ENCODE data around the gene STEAP4.

The STEAP4 gene
- long read RNA-seq, donor 1: 0 reads
- long read RNA-seq, donor 2: 0 reads
- long read RNA-seq, donor 3: 0 reads
- long read RNA-seq, donor 4: 0 reads
- long read RNA-seq, donor 5: 0 reads
- long read RNA-seq, donor 6: 0 reads
- long read RNA-seq, donor 7: 0 reads
- long read RNA-seq, donor 8: 0 reads

GRCh38 chr7:88306590-88307048 is at the start of gene STEAP4:
TSS of gene STEAP4 (minus strand) at chr7:88306894. CDS start at chr7:88284269, 22,625 bp downstream.
- peak; percentile 56 for DNase-seq

- DNase-seq: no peak
Observed at GRCh38 chr7:88355011-88355410, 48.3 kb upstream of the STEAP4 start.

DNA sequence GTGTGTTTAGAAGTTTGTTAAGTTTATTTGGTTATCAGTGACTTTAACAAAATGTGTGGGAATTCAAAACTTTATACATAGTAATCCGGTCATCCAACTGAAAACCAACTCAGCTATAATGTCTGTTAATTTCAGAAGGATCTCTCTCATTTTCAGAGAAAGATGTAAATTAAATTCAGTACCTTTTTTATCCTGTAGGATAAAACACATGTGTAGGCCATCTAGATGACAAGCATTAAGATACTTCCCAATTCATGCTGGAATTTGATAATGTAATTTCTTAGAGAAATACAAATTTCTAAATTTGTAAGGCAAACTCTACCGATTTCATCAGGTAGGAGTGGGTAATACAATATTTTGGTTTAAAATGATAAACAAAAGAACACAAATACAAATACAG is 43.4 kb upstream of the STEAP4 start:
- no peak for DNase-seq

- DNase-seq: peak; percentile 26
Observed at GRCh38 chr7:88347517-88347916, 40.8 kb upstream of the STEAP4 start.

- DNase-seq: no peak
Observed at GRCh38 chr7:88347090-88347489, 40.4 kb upstream of the STEAP4 start.

DNA sequence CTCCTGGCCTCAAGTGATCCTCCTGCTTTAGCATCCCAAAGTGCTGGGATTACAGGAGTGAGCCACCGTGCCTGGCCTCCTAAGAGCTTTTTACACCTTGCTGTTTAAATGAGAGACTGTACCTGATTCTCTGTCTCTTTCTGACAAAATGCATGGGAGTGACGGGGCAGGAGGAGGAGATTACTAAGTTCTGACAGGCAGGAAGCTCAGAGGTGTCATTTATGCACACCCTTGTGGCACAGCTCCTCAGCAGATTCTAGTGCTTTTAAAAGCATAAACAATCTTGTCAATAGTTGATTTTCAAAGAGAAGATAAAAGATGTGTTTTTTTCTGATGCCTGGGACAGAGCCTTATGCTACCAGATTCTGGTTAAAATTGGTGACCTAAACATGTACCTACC is 39.7 kb upstream of the STEAP4 start:
- no peak for DNase-seq

- DNase-seq: peak; percentile 25
Observed at GRCh38 chr7:88344956-88345832, 38.5 kb upstream of the STEAP4 start.

- DNase-seq: no peak
Observed at GRCh38 chr7:88344271-88344670, 37.6 kb upstream of the STEAP4 start.

- no peak for DNase-seq
Observed at GRCh38 chr7:88339195-88339922, 32.7 kb upstream of the STEAP4 start.

GRCh38 chr7:88338503-88338902 is 31.8 kb upstream of the STEAP4 start:
- DNase-seq: no peak

DNA sequence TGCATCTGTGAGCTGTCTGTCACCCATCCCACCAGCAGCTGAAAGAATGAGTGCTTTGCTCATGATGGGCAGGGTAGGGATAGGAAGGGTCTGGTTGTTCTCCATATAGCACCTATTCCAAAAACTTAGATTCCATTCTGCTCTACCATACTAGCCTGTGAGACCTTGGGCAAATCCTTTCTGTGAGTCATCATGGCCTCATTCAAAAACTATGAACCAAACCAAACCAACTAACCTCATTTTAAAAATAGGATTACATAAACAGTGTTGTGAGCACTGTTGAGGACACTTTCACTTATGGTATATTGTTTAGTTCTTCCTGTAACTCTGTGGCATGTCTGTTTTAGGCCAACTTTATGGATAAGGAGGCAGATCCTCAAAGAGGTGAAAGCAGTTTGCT is 30.9 kb upstream of the STEAP4 start:
- no peak for DNase-seq

DNA sequence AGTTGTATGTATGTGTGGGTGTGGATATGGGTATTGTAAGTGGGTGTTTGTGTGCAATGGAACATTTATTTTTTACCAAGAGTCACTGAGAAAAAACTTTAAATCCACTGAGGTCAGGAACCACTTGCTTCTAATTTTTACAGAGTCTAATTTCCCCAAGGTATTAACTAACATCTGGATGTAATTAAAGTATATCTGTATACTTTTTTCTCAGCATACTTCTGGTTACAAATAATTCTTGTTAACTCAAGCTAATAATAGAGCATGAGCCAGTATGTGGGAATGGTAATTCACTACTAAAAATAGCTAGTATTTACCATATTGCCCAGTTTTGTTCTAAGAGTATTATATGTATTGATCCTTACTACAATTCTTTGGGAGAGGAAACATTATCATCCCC is 24.6 kb upstream of the STEAP4 start:
- no peak for DNase-seq

DNA sequence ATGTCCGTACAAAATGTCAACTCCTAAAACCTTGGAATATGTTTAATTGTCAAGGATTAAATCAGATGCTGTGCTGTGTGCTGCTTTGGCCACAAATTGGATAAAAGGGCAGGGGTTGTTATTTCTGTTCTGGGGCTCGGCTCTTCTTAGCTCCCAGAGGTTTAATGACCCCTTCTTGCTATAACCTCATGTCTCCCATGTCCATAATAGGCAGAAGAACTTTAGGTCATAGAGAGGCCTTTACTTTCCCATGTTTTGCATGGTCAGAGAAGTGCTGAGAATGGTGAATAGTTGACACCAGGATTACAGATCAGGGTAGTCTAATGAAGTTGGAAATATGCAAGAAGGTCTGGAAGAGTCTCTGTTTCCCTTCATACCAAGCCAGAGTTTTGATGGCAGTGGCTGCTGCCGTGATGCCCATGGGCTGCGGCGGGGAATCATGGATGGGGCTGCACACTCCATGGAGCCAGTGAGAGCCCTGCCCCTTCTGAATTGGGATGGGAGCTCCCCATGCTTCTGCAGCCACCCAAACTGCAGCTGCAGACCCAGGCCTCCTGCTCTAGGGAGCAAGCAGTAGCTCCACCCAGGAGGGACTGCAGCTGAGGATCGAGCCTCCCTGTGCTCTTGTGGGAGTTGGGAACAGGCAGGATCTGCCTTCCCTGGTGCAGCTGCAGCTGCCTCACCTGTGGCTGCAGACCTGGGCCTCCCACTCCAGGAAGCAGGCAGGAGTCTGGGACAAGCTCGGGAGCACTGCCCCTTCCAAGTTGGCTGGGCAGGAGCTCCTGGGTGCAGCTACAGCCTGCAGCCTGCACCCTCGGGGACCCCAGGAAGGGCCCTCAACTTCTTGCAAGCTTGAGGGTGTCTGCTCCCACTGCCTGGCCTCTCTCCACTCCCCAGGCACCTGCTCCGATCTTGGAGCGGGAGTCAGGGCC is 23.1 kb upstream of the STEAP4 start:
- DNase-seq: no peak

- DNase-seq: no peak
Observed at GRCh38 chr7:88328787-88329186, 22.1 kb upstream of the STEAP4 start.

DNA sequence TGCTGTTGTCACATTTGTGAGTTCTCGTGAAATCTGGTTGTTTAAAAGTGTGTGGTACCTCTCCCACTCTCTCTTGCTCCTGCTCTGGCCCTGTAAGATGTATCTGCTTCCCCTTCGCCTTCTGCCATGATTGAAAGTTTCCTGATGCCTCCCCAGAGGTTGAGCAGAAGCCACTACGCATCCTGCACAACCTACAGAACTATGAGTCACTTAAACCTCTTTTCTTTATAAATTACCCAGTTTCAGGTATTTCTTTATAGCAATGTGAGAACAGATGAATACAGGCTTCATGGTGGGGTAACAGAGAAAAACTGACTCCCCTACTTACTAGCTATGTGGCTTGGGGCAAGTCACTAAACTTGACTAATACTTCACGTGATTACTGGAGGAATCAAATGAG is 18.0 kb upstream of the STEAP4 start:
- DNase-seq: no peak

- DNase-seq: no peak
Observed at GRCh38 chr7:88322151-88322550, 15.5 kb upstream of the STEAP4 start.

- DNase-seq: no peak
Observed at GRCh38 chr7:88321694-88322093, 15.0 kb upstream of the STEAP4 start.

GRCh38 chr7:88318196-88318595 is 11.5 kb upstream of the STEAP4 start:
- no peak for DNase-seq

DNA sequence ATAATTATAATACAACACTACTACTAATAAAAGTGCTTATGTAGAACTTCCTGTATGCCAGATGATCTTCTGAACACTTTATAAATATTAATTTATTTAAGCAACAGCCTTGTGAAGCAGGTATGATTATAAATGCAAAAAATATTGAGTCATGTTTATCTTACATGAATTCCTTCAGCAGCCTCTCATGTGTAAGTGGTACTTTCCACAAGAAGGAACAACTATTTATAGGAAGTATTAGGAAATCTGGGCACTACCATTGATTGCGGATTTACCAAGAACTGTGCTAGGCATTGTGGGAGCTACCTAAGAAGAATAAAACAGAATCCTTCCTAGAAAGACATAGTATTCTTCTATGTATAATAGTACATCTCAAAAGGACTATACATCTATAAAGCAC is 10.7 kb upstream of the STEAP4 start:
- no peak for DNase-seq

- no peak for DNase-seq
Observed at GRCh38 chr7:88316456-88316855, 9.8 kb upstream of the STEAP4 start.

DNA sequence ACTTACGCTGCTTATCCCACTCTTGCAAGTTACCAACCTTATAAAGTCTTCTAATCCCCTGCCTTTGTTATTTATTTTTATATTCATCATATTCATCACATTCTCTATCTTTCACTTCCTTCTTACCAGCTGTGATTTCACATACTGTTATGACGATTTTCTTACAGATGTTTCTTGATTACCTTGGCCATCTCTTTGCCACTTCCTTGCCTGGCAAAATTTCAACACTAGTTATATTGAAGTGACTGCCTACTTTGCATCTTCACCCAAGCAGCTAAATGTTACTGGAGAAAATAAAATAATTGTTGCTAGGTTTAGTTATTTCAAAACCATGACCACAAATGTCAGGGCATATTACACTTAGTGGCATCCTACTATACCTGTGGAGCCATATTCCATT is 8.8 kb upstream of the STEAP4 start:
- no peak for DNase-seq

GRCh38 chr7:88314061-88314491 is 7.4 kb upstream of the STEAP4 start:
- no peak for DNase-seq
